Measurements from ENCODE around the gene RNF150. TPM values are rescaled to one million over a fixed set of nuclear protein-coding genes. Genes with fewer than 3 reads are reported as not detected.

RNF150 gene
- total RNA-seq, result 1 to 10 TPM in 2 of 4 donors, under 1 TPM in 2; 0.65 to 4.8 (median 1.7) TPM

DNA sequence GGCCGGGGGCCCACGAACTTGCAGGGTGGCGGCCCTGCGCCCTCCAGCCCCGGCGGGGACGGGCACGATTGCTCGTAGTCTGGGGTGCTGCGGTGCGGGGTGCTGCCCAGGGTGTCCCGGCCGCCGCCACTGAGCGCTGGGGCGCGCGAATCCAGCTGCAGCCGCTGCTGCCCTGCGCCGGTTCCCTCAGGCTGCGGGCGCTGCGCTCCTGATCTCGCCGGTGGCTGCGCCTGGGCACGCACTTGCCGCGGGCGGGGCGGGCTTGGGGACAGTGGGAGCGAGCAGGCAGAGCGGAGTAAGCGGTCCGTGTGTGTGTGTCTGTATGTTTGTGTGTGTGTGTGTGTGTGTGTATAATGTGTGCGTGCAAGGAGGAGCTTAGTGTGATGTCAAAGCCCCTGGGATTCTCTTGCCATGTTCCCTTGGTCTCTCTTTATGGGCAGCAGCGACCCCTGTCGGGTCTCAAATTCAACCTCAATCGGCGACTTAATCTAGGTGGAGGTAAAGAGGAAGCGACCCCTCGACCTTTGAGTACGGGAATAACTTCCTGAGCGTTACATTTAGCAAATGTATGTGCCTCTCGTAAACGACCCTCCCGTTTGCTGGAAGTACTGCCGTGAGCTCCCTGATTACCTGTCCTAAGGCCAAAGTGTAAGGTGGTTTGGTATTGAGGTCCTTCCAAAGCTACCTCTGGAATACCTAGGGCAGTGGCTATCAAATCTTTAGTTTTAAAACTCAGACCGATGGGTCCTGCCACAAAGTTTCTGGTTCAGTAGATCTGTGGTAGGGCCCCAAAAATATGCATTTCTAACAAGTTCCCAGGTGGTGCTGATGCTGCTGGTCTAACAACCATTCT is at the start of gene RNF150:
Gene RNF150, minus strand, starts transcription at position 324 of the 853 bp plus-strand sequence.
- peak within 1 kb of the TSS; percentile 51 for H3K4me3 ChIP-seq (ENCODE audit: low read depth, poor library complexity, severe bottlenecking)
- intact Hi-C loops (cut with DNase I; ENCODE audit: low total_unique reads), result no loop called here
- peak; percentile 58 to 87 for DNase-seq (ENCODE audit: low spot score in 2 of 2)
- no peak for TF ChIP-seq POLR2A (IDR thresholded peaks at IDR 0.05)
- no peak for TF ChIP-seq CTCF (IDR thresholded peaks at IDR 0.05)
- 1 to 3% methylated on average over 21 to 41 of the region's 50 CpGs for WGBS, 2 donors

DNA sequence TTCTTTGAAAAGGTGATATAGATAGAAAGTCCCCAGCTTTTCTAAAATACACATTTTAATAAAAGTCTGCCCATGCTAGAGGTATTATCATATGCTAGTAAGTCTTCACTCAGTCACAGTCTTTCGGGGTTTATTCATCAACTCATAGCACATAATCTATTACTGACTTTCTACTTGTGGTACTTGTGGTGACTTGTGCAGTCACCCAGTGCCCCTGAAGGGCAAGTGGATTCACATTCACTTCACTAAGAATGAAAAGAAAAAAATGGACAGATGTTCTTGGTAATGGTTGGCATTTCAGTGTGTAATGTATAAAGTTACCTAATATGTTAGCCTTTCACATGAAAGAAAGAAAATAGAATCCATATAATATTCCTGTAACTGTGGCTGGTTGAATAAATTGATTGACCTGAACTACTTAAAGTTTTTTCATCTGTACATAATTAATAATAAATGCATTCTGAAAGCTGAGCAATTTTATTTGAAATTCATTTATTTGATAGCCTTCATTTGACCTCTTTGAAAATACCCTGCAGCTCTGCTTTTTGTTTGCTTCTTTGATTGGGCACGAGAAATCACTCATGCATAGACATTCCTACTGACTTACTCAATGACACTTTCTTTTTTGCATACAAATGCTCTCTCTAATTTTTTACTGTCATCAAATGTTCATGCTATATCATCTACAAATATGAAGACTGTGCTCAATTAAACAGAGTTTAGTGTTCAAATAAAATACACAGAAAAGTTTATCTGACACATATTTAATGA is 47.9 kb upstream of the RNF150 start:
- no peak overlapping the region for H3K4me3 ChIP-seq (ENCODE audit: low read depth, poor library complexity, severe bottlenecking)
- intact Hi-C loops (cut with DNase I; ENCODE audit: low total_unique reads), result no loop called here
- no peak for DNase-seq (ENCODE audit: low spot score in 2 of 2)
- TF ChIP-seq CTCF (IDR thresholded peaks at IDR 0.05), result no peak
- TF ChIP-seq POLR2A (IDR thresholded peaks at IDR 0.05), result no peak
- 46 to 54% methylated on average over 2 of the region's 2 CpGs for WGBS, 2 donors

DNA sequence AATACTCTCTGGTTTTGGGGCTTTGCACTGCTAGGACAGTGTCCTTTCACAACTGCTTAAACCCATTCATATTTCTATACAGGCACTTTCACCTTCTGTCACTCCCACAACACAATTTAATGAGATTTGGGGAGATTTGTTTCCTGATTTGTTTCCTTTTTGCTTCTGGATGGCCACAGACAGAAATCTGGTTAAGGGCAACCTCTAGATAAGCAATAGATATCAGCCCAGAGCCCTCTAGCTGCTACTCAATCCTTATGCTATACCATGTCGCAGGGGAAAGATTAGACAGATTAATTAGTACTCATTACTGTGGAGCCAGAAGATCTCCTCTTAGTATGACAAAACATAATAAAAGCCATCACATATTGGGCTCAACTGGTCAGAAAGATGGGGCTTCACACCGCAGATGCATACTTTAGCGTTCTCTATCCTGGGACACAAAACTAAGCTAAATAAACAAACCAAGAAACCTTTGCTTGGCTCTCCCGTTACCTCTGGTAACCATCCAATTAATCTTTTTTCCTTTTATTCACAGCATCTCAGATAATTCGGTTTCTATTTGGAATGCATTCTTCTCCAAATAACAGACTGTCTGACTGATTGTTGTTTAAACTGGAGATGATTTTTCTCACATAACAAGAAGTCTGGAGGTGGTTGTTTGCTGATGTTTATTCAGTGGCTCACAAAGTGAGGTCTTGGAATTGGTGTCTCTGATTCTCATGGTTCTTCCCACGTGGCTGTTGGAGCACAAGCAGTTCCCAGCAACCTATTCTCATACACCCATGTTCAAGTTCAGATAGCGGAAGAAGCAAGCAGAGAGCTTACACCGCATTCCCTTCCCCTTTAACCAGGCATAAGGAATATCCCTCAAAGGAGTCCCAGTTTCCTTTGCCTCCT is 46.5 kb upstream of the RNF150 start:
- DNase-seq (ENCODE audit: low spot score in 2 of 2), result no peak
- WGBS, 2 donors, result 62 to 74% methylated on average over 8 of the region's 8 CpGs
- no peak overlapping the region for H3K4me3 ChIP-seq (ENCODE audit: low read depth, poor library complexity, severe bottlenecking)
- intact Hi-C loops (cut with DNase I; ENCODE audit: low total_unique reads), result no loop called here
- no peak for TF ChIP-seq CTCF (IDR thresholded peaks at IDR 0.05)
- no peak for TF ChIP-seq POLR2A (IDR thresholded peaks at IDR 0.05)

- WGBS, 2 donors, result 14 to 19% methylated on average over 1 of the region's 1 CpG
- intact Hi-C loops (cut with DNase I; ENCODE audit: low total_unique reads), result no loop called here
- DNase-seq (ENCODE audit: low spot score in 2 of 2), result no peak
- H3K4me3 ChIP-seq (ENCODE audit: low read depth, poor library complexity, severe bottlenecking), result no peak overlapping the region
- TF ChIP-seq POLR2A (IDR thresholded peaks at IDR 0.05) (no peak), CTCF (IDR thresholded peaks at IDR 0.05) (no peak)
These were observed 43.9 kb upstream of the RNF150 start for GRCh38 chr4:141177171-141177570.

DNA sequence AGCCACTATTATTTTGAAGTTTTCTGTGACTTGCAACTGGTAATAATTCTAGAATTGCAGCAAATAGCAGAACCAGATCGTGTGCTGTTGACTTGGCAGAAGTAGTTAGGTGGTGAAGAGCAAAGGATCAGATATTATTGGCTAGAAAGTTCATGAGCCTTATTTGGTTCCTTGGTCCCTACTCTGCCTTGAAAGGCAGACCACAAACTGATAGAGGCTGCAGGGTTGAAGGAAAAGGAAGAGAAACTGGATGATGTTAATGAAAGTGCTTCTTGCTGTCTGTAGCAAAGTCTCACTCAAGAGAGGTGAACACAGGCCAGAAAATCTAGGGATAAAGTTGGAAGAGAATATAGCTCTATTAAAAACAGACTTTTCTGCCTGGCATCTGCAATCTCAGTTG is 41.2 kb upstream of the RNF150 start:
- no peak for TF ChIP-seq POLR2A (IDR thresholded peaks at IDR 0.05)
- TF ChIP-seq CTCF (IDR thresholded peaks at IDR 0.05), result no peak
- no peak overlapping the region for H3K4me3 ChIP-seq (ENCODE audit: low read depth, poor library complexity, severe bottlenecking)
- 59 to 63% methylated on average over 1 of the region's 1 CpG for WGBS, 2 donors
- intact Hi-C loops (cut with DNase I; ENCODE audit: low total_unique reads), result no loop called here
- no peak for DNase-seq (ENCODE audit: low spot score in 2 of 2)
